ENCODE data around the gene RAB4B.

Gene RAB4B

DNA sequence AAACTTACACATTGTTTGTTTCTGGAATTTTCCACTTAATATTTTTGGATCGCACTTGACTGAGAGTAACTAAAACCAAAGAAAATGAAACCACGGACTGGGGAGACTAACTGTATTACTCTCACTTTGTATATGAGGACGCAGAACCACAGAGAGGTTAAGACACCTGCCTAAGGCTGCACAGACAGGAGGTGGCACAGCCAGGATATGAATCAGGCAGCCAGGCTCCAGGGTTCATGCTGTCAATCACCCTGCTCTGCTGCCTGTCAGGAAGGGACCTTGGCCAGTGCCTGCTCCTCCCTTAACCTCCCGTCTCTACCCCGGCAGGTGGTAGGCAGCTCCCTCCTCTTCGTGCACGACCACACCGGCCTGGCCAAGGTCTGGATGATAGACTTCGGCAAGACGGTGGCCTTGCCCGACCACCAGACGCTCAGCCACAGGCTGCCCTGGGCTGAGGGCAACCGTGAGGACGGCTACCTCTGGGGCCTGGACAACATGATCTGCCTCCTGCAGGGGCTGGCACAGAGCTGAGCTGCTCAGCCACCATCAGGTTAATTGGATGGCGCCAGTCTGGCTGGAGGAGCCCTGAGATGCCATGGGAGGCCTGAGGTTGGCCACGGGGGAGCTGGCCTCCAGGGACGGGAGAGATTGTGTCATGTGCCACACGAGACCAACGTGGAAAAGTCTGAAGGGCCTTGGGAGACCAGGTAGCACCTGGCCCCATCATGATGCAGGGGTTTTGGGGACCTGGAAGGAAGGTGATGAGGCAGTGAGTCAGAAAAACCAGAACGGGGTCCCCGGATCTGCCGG, 38.8 kb upstream of the RAB4B start:
- TF ChIP-seq, protein P1, sequence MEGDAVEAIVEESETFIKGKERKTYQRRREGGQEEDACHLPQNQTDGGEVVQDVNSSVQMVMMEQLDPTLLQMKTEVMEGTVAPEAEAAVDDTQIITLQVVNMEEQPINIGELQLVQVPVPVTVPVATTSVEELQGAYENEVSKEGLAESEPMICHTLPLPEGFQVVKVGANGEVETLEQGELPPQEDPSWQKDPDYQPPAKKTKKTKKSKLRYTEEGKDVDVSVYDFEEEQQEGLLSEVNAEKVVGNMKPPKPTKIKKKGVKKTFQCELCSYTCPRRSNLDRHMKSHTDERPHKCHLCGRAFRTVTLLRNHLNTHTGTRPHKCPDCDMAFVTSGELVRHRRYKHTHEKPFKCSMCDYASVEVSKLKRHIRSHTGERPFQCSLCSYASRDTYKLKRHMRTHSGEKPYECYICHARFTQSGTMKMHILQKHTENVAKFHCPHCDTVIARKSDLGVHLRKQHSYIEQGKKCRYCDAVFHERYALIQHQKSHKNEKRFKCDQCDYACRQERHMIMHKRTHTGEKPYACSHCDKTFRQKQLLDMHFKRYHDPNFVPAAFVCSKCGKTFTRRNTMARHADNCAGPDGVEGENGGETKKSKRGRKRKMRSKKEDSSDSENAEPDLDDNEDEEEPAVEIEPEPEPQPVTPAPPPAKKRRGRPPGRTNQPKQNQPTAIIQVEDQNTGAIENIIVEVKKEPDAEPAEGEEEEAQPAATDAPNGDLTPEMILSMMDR (IDR thresholded peaks at IDR 0.05; ENCODE audit: low read depth, low read length, missing control alignments): no peak
- H3K4me3 ChIP-seq (ENCODE audit: low read depth, low read length): no peak overlapping the region
- no peak for DNase-seq (ENCODE audit: low read depth)

DNA sequence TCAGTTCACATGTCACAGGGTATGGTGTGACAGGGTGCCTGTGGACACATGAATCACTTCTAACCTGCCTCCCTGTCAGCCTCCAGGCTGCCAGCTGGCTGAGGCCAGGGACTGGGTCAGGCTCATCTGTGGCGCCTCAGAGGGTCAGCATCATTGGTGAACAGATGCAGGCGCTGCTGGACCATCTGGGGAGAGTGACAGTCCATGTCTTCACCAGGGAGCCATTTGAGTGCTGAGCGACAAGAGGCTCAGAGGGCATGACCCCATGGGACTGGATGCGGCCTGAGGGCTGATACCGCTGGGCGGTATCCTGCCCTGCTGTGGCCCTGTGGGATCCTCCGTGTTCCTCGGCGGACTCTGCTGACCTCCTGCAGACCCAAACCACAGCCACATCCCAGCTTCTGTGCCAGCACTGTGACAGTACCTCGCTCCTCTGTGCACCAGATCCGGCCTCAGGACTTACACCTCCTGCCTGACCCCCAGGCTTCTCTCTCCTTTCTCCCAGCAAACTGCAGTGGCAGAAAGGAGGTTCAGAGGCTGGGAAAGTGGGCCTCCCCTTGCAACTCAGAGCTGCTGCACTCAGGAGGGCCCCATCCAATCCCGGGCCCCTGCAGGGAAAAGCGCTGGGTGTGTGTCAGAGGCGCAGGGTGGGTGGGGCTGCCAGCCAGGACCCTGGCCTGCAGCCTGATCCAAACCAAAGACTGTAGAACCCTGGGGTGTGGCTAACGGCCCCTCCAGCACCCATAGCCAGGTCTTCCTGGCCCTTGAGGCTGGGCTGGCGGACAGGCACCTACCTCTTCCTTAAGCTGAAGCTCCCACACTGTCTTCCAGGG, 38.0 kb upstream of the RAB4B start:
- TF ChIP-seq, protein P1 (IDR thresholded peaks at IDR 0.05; ENCODE audit: low read depth, low read length, missing control alignments): no peak
- H3K4me3 ChIP-seq (ENCODE audit: low read depth, low read length): no peak overlapping the region
- DNase-seq (ENCODE audit: low read depth): no peak

- no peak for DNase-seq (ENCODE audit: low read depth)
- TF ChIP-seq, protein P1 (IDR thresholded peaks at IDR 0.05; ENCODE audit: low read depth, low read length, missing control alignments): no peak
- no peak overlapping the region for H3K4me3 ChIP-seq (ENCODE audit: low read depth, low read length)
Observed at GRCh38 chr19:40740747-40741146, 37.3 kb upstream of the RAB4B start.

DNA sequence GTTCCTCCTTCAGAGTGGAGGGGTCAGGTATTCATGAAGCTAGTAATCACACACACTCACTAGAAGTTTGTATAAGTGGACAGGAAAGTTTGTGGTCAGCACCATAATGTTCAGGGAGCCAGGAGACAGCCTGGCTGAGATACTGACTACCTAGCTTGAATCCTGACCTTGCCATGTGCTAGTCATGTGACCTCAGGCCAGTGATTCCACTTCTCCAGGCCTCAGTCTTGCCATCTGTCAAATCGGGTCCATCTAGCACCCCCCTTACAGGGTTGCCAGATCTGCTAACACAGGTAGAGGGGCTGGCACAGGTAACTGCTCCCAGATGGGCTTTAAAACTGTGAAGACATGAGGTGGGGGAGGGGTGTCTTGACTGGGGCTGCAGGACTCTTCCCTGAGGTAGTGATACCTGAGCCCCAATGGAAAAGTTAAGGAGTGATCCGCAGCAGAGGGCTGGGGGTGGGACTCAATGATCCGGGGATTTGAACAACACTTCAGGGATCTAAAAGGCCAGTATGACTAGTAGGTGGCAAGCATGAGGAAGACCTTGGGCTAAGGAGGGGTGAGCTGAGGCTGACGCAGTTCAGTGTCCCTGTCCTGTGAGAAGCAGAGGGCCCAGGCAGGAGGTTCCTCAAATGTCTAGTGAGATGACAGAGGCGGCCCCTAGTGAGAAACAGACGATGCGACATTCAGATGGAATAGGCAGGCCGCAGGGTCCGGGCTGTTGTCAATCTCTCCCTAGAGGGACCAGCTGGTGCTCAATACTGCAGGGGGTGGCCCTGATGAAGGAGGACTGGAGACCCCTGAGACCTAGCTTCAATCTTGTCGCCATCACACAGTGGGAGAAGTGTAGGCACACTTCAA, 36.3 kb upstream of the RAB4B start:
- DNase-seq (ENCODE audit: low read depth): no peak
- no peak overlapping the region for H3K4me3 ChIP-seq (ENCODE audit: low read depth, low read length)
- TF ChIP-seq, protein P1 (IDR thresholded peaks at IDR 0.05; ENCODE audit: low read depth, low read length, missing control alignments): no peak

- TF ChIP-seq, protein P1 (IDR thresholded peaks at IDR 0.05; ENCODE audit: low read depth, low read length, missing control alignments): no peak
- DNase-seq (ENCODE audit: low read depth): no peak
- H3K4me3 ChIP-seq (ENCODE audit: low read depth, low read length): no peak overlapping the region
Observed at GRCh38 chr19:40742477-40742876, 35.6 kb upstream of the RAB4B start.

DNA sequence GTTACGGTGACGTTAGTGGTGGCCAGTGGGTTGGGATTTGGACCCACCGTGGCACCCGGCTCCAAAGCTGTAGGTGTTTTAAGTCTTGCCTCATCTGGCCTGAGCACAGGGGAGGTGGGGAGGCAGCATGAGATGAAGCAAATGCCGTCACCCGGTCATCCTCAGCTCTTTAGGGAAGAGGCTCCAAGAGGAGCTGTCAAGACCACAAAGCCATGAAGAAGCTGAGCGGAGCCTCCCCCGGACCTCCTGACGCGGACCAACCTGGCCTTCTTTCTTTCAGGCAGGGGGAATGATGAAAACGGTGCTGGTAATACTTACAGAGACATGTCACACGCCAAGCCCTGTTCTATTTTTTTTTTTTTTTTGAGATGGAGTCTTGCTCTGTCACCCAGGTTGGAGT, 35.2 kb upstream of the RAB4B start:
- TF ChIP-seq, protein P1 (IDR thresholded peaks at IDR 0.05; ENCODE audit: low read depth, low read length, missing control alignments): no peak
- H3K4me3 ChIP-seq (ENCODE audit: low read depth, low read length): no peak overlapping the region
- no peak for DNase-seq (ENCODE audit: low read depth)
